Measurements from ENCODE around the gene NELFCD. TPM values are rescaled to one million over a fixed set of nuclear protein-coding genes. Genes with fewer than 3 reads are reported as not detected.

NELFCD gene
- polyA plus RNA-seq, 3 donors, result 49.0 to 74.8 (median 50.1) TPM

DNA sequence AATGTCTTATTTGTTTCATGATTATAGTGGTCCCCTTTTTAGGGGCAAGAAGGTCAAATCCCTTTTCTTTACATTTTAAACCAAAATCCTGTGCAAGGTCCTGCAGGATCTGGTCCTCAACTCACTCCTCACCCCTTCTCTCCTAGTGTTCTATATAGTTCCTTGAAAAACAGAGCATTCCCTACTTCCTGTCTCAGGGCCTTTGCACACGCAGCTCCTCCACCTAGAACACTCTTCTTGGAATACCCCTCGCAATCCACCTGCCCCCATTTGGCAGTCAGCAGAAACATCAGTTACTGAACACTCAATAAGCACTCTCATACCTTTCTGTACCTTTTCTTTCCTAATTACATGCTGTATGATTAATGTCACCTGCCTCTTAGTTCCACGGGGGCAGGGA lies 54.3 kb downstream of the NELFCD start:
- Histone ChIP-seq H3K36me3 (replicated peaks in 1 of 2; ENCODE audit: control insufficient read depth in 1 of 2, insufficient read depth in 2 of 2, low read length in 2 of 2) (peaks cover 37 to 57% of the 10 kb centered on the region in 2 donors), H4K20me1 (ENCODE audit: insufficient read depth, low read length) (peaks cover 39% of the 10 kb centered on the region), H3K27me3 (ENCODE audit: control insufficient read depth in 2 of 2, insufficient read depth in 2 of 2, low read length in 2 of 2) (no peaks in the 10 kb centered on the region), H3K9me3 (replicated peaks in 1 of 2; ENCODE audit: control insufficient read depth in 1 of 2, insufficient read depth in 1 of 2, low read length in 2 of 2) (no peaks in the 10 kb centered on the region), H3K79me2 (ENCODE audit: insufficient read depth, low read length) (peaks cover 53% of the 10 kb centered on the region), H3K4me1 (ENCODE audit: control insufficient read depth in 1 of 2, insufficient read depth in 2 of 2, low read length in 2 of 2) (peaks cover 14 to 25% of the 10 kb centered on the region in 2 donors), H3K27ac (ENCODE audit: low read depth in 1 of 2, low read length in 2 of 2) (no peak overlapping the region), H3K4me2 (replicated peaks; ENCODE audit: extremely low read depth, low read length, poor library complexity, severe bottlenecking) (no peak overlapping the region), H2AFZ (ENCODE audit: insufficient read depth, low read depth, low read length, poor library complexity, severe bottlenecking) (no peak overlapping the region), H3K4me3 (replicated peaks in 1 of 3; ENCODE audit: low read depth in 2 of 3, low read length in 3 of 3) (no peak overlapping the region), H3K9ac (ENCODE audit: insufficient read depth, low read length, poor library complexity, severe bottlenecking) (no peak overlapping the region)
- H3K9me3 Mint-ChIP-seq, result no peaks in the 10 kb centered on the region
- H3K27ac Mint-ChIP-seq, result no peak overlapping the region
- peaks cover 27% of the 10 kb centered on the region for H3K4me1 Mint-ChIP-seq
- H3K36me3 Mint-ChIP-seq, result peaks cover 49 to 52% of the 10 kb centered on the region in 2 donors
- TF ChIP-seq, protein P1, sequence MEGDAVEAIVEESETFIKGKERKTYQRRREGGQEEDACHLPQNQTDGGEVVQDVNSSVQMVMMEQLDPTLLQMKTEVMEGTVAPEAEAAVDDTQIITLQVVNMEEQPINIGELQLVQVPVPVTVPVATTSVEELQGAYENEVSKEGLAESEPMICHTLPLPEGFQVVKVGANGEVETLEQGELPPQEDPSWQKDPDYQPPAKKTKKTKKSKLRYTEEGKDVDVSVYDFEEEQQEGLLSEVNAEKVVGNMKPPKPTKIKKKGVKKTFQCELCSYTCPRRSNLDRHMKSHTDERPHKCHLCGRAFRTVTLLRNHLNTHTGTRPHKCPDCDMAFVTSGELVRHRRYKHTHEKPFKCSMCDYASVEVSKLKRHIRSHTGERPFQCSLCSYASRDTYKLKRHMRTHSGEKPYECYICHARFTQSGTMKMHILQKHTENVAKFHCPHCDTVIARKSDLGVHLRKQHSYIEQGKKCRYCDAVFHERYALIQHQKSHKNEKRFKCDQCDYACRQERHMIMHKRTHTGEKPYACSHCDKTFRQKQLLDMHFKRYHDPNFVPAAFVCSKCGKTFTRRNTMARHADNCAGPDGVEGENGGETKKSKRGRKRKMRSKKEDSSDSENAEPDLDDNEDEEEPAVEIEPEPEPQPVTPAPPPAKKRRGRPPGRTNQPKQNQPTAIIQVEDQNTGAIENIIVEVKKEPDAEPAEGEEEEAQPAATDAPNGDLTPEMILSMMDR (IDR thresholded peaks at IDR 0.05), result no peak
- WGBS (ENCODE audit: insufficient coverage), result 97% methylated on average over 2 of the region's 3 CpGs
- no peak for DNase-seq
- no peak overlapping the region for H3K4me3 Mint-ChIP-seq
- intact Hi-C loops (cut with micrococcal nuclease), result loop anchor here (10.0 kb wide), 2 partner anchors 51 to 141 kb away; partner anchors contain the start of gene NELFCD (in 1 of the 2)
- peaks cover 0 to 2% (median 0%) of the 10 kb centered on the region in 3 donors for H3K27me3 Mint-ChIP-seq (ENCODE audit: low read depth in 3 of 3)

DNA sequence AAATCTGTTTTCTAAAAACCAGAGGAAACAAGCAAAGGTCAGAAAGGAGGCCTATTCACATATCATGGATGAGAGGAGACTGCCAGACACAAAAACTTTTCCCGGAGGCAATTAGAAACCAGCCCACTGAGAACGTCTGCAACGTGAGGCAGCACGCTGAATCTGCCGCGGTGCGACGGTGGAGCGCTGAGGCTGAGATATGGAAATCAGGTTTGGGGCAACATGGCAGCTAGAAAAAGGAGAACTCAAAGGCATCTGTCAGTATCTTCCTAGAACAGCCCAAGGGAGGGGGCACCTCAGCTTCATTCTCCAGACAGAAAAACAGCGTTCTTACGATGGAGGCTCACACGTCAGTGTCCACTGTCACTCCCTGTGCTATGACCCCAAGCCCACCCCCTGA lies 56.3 kb downstream of the NELFCD start:
- Histone ChIP-seq H3K4me1 (ENCODE audit: control insufficient read depth in 1 of 2, insufficient read depth in 2 of 2, low read length in 2 of 2) (peaks cover 19 to 31% of the 10 kb centered on the region in 2 donors), H3K4me2 (replicated peaks; ENCODE audit: extremely low read depth, low read length, poor library complexity, severe bottlenecking) (no peak overlapping the region), H3K4me3 (replicated peaks in 1 of 3; ENCODE audit: low read depth in 2 of 3, low read length in 3 of 3) (no peak overlapping the region), H3K36me3 (replicated peaks in 1 of 2; ENCODE audit: control insufficient read depth in 1 of 2, insufficient read depth in 2 of 2, low read length in 2 of 2) (peaks cover 37 to 61% of the 10 kb centered on the region in 2 donors), H3K27me3 (ENCODE audit: control insufficient read depth in 2 of 2, insufficient read depth in 2 of 2, low read length in 2 of 2) (no peaks in the 10 kb centered on the region), H3K79me2 (ENCODE audit: insufficient read depth, low read length) (peaks cover 55% of the 10 kb centered on the region), H3K9ac (ENCODE audit: insufficient read depth, low read length, poor library complexity, severe bottlenecking) (no peak overlapping the region), H3K27ac (ENCODE audit: low read depth in 1 of 2, low read length in 2 of 2) (no peak overlapping the region), H4K20me1 (ENCODE audit: insufficient read depth, low read length) (peaks cover 42% of the 10 kb centered on the region), H3K9me3 (replicated peaks in 1 of 2; ENCODE audit: control insufficient read depth in 1 of 2, insufficient read depth in 1 of 2, low read length in 2 of 2) (no peaks in the 10 kb centered on the region), H2AFZ (ENCODE audit: insufficient read depth, low read depth, low read length, poor library complexity, severe bottlenecking) (no peak overlapping the region)
- peaks cover 52 to 55% of the 10 kb centered on the region in 2 donors for H3K36me3 Mint-ChIP-seq
- H3K27ac Mint-ChIP-seq, result no peak overlapping the region
- no peak for DNase-seq
- H3K27me3 Mint-ChIP-seq (ENCODE audit: low read depth in 3 of 3), result peaks cover 0 to 2% (median 0%) of the 10 kb centered on the region in 3 donors
- peaks cover 31% of the 10 kb centered on the region for H3K4me1 Mint-ChIP-seq
- no peak overlapping the region for H3K4me3 Mint-ChIP-seq
- H3K9me3 Mint-ChIP-seq, result no peaks in the 10 kb centered on the region
- intact Hi-C loops (cut with micrococcal nuclease), result loop anchor here (10.0 kb wide), 2 partner anchors 53 to 143 kb away; partner anchors contain the start of gene NELFCD (in 1 of the 2)
- WGBS (ENCODE audit: insufficient coverage), result 98% methylated on average over 12 of the region's 12 CpGs
- TF ChIP-seq, protein P1 (IDR thresholded peaks at IDR 0.05), result no peak
